Gastroesophageal sphincter (tissue), 4 donors: ENCODE data around the gene CCDC122. TPM values are rescaled to one million over a fixed set of nuclear protein-coding genes. Genes with fewer than 3 reads are reported as not detected.
"Not testable (repeated sequence)": the region's sequence is repeated elsewhere in the genome, so short reads cannot be mapped to it uniquely, and the experiment has no call there.

ENCODE experiments used
- ATAC-seq: fragments of 150-250 bp; one replicate; pipeline ENCODE4 v1.9.1; 2016; ENCODE audit warnings: mild to moderate bottlenecking, moderate library complexity
- H3K27ac ChIP-seq, 4 donors: fragments of 200-600 bp; sonication (generic) in 3 of 4; 1 replicate in 3 of 4; 2 replicates in 1 of 4; pipeline ENCODE4 v1.5.1; 2016 to 2019
- H3K27me3 ChIP-seq: fragments of 200-600 bp; sonication (generic); one replicate; pipeline ENCODE4 v1.5.1; 2019
- H3K36me3 ChIP-seq, 2 donors: fragments of 200-600 bp; sonication (generic); one replicate each; pipeline ENCODE4 v1.5.1; 2019; ENCODE audit warnings: control low read depth in 1 of 2
- H3K4me1 ChIP-seq, 3 donors: fragments of 200-600 bp; sonication (generic); 1 replicate in 2 of 3; 2 replicates in 1 of 3; pipeline ENCODE4 v1.5.1; 2016 to 2019; ENCODE audit warnings: control low read depth in 2 of 3
- H3K4me3 ChIP-seq, 2 donors: fragments of 200-600 bp; sonication (generic); one replicate each; pipeline ENCODE4 v1.5.1; 2019; ENCODE audit warnings: mild to moderate bottlenecking in 1 of 2, moderate library complexity in 1 of 2
- H3K9me3 ChIP-seq, 3 donors: fragments of 200-600 bp; sonication (generic); one replicate each; pipeline ENCODE4 v1.5.1; 2017 to 2019; ENCODE audit warnings: control low read depth in 2 of 3
- EP300 ChIP-seq: sonication (generic); formaldehyde crosslinking; IDR thresholded peaks from one replicate; pipeline ENCODE4 v1.6.1; 2017; ENCODE audit warnings: antibody characterized with exemption, mild to moderate bottlenecking
- POLR2A ChIP-seq, 2 donors: fragments of 450-650 bp; IDR thresholded peaks; one replicate each; pipeline ENCODE4 v1.6.1; 2017; ENCODE audit warnings: antibody characterized with exemption in 2 of 2, mild to moderate bottlenecking in 2 of 2, moderate library complexity in 1 of 2
- POLR2AphosphoS5 ChIP-seq: sonication (generic); formaldehyde crosslinking; IDR thresholded peaks from one replicate; pipeline ENCODE4 v1.6.1; 2017; ENCODE audit warnings: antibody characterized with exemption
- WGBS, 2 donors: methylation state at CpG; one replicate each; pipeline ENCODE4 v1.1.5; 2018; ENCODE audit warnings: low coverage in 1 of 2; 5-methylcytosine and 5-hydroxymethylcytosine counted together
- total RNA-seq, 4 donors: library from RNA; depleted of rRNA; stranded (reverse); fragments of >200 nt; gene quantifications; one replicate each; pipeline ENCODE4 v1.1.0, GENCODE V29; 2016
- TF ChIP-seq, protein P1 (sequence below), 4 experiments: fragments of 200-600 bp in 2 of 4; fragments of 450-650 bp in 2 of 4; sonication (generic) in 1 of 4; IDR thresholded peaks; one replicate each; pipeline ENCODE4 v1.5.1; 2017 to 2019; ENCODE audit warnings: antibody characterized with exemption in 4 of 4, mild to moderate bottlenecking in 2 of 4, moderate library complexity in 2 of 4

The CCDC122 gene
- total RNA-seq, 4 donors from 2014 or later: 3.6 to 5.3 (median 4.0) TPM

DNA sequence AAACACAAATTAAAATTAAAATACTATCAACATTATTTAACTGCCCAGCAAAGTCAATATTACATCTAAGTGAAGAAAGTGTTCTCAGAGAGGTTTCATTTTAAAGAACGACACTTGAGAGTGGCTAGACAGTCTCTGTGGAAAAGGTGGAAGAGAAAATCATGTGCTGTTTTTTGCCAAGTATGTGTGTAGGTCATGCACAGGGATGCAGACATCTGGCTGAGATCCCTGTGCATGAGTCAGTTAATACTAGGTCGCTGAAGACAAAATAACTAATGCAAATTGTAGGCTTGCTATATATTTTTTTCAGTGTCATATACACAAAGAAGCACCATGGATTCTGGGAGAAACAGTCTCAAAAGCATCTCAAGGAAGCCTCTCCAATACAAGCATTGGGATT lies 48.5 kb downstream of the CCDC122 start:
- H3K4me3 ChIP-seq: no peak overlapping the region
- 37 to 56% methylated on average over 2 of the region's 2 CpGs for WGBS, 2 donors
- H3K9me3 ChIP-seq: no peaks in the 10 kb centered on the region
- H3K27ac ChIP-seq: no peak overlapping the region
- H3K4me1 ChIP-seq: no peaks in the 10 kb centered on the region
- H3K27me3 ChIP-seq: no peaks in the 10 kb centered on the region
- no peak for TF ChIP-seq POLR2AphosphoS5
- no peak for TF ChIP-seq EP300
- TF ChIP-seq, protein P1, sequence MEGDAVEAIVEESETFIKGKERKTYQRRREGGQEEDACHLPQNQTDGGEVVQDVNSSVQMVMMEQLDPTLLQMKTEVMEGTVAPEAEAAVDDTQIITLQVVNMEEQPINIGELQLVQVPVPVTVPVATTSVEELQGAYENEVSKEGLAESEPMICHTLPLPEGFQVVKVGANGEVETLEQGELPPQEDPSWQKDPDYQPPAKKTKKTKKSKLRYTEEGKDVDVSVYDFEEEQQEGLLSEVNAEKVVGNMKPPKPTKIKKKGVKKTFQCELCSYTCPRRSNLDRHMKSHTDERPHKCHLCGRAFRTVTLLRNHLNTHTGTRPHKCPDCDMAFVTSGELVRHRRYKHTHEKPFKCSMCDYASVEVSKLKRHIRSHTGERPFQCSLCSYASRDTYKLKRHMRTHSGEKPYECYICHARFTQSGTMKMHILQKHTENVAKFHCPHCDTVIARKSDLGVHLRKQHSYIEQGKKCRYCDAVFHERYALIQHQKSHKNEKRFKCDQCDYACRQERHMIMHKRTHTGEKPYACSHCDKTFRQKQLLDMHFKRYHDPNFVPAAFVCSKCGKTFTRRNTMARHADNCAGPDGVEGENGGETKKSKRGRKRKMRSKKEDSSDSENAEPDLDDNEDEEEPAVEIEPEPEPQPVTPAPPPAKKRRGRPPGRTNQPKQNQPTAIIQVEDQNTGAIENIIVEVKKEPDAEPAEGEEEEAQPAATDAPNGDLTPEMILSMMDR (IDR thresholded peaks at IDR 0.05): no peak
- no peak for TF ChIP-seq POLR2A (IDR thresholded peaks at IDR 0.05)
- ATAC-seq: no peak
- H3K36me3 ChIP-seq: no peaks in the 10 kb centered on the region

DNA sequence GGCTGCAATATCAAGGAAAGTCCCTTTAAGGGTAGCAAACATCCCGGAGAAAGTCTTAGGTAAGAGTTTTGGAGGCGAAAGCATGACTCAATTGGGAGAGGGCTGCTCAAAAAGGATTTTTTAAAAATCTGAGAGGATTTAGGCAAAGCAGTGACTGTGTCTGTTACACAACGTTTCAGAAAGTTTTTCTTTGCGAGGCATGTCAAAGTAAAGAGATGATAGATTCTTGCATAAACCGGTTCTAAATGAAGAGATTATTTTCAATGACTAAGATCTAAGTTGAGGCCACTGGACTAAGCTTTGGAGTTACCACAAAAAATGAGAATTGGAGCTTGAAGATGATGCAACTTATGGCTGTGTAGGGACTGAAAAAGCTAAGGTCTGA lies 49.1 kb downstream of the CCDC122 start:
- ATAC-seq: peak; percentile 66
- Histone ChIP-seq H3K4me1 (no peaks in the 10 kb centered on the region), H3K27me3 (no peaks in the 10 kb centered on the region), H3K36me3 (no peaks in the 10 kb centered on the region), H3K9me3 (no peaks in the 10 kb centered on the region), H3K4me3 (no peak overlapping the region), H3K27ac (no peak overlapping the region)
- TF ChIP-seq POLR2AphosphoS5 (no peak), POLR2A (IDR thresholded peaks at IDR 0.05) (no peak), EP300 (no peak)
- TF ChIP-seq, protein P1 (IDR thresholded peaks at IDR 0.05): no peak
- 48 to 60% methylated on average over 5 of the region's 5 CpGs for WGBS, 2 donors

DNA sequence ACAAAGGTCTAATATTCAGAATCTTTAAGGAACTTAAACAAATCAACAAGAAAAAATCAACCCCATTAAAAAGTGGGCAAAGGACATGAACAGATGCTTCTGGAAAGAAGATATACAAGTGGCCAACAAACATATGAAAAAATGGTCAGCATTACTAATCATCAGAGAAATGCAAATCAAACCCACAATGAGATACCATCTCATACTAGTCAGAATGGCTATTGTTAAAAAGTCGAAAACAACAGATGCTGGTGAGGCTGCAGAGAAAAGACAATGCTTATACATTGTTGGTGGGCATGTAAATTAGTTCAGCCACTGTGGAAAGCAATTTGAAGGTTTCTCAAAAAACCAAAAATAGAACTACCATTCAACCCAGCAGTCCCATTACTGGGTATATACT lies 54.9 kb downstream of the CCDC122 start:
- not testable (repeated sequence) for H3K36me3 ChIP-seq, H3K9me3 ChIP-seq, H3K4me3 ChIP-seq, H3K4me1 ChIP-seq, H3K27ac ChIP-seq, H3K27me3 ChIP-seq, ATAC-seq
- WGBS, 2 donors: 85 to 90% methylated on average over 1 of the region's 1 CpG

DNA sequence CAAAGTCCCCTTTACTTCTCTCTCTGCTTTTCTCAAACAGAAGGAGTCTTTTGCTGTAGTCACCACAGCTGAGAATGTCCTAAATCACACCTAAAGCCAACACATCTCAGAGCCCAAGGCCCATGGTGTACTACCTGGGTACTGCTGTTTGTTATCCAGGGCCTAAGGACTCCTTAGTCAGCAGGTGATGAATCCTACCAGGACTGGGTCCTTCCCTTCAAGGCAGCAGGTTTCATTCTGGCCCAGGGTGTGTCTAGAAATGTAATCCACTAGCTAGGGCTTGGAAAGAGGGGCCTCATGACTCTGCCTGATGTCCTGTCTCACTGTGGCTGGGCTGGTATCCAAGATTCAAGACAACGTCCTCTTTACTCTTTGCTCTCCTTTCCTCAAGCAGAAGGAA lies 56.6 kb downstream of the CCDC122 start:
- Histone ChIP-seq H3K9me3 (no peaks in the 10 kb centered on the region), H3K27me3 (no peaks in the 10 kb centered on the region), H3K27ac (no peak overlapping the region), H3K36me3 (no peaks in the 10 kb centered on the region), H3K4me3 (no peak overlapping the region), H3K4me1 (no peaks in the 10 kb centered on the region)
- ATAC-seq: no peak
- 60% methylated on average over 1 of the region's 1 CpG; no CpG with 5 or more reads in 1 of the 2 donors for WGBS, 2 donors
- TF ChIP-seq EP300 (no peak), POLR2A (IDR thresholded peaks at IDR 0.05) (no peak), POLR2AphosphoS5 (no peak)
- TF ChIP-seq, protein P1 (IDR thresholded peaks at IDR 0.05): no peak

DNA sequence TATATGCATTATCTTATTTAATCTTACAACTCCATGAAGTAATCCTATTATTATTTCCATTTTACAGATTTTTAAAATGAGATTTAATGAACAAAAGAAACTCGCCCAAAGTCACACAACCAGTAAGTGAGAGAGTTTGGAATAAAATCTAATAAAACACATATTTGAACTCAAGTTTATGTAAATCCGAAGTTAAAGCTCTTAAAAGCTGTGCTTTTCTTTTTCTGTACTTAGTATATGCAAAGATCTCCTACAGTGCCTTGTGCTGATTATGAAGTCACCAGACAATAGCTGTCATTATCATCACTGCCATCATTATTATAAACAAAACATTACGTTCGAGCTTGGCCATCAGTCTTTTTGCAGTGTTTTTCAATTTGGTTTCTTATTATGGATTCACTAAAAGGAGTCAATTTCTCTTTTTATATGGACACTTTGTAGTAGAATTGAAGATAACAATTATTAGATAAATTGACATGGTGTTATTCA lies 63.1 kb downstream of the CCDC122 start:
- Histone ChIP-seq H3K4me3 (no peak overlapping the region), H3K27me3 (no peaks in the 10 kb centered on the region), H3K27ac (no peak overlapping the region), H3K36me3 (no peaks in the 10 kb centered on the region), H3K4me1 (peaks cover 0 to 6% (median 0%) of the 10 kb centered on the region in 3 donors), H3K9me3 (no peaks in the 10 kb centered on the region)
- 48 to 68% methylated on average over 4 of the region's 4 CpGs for WGBS, 2 donors
- ATAC-seq: no peak
- TF ChIP-seq POLR2AphosphoS5: no peak
- TF ChIP-seq, protein P1 (IDR thresholded peaks at IDR 0.05): no peak
- TF ChIP-seq EP300: no peak
- TF ChIP-seq POLR2A (IDR thresholded peaks at IDR 0.05): no peak
